T-helper 9 cell (primary cell): Measurements from ENCODE around the gene MAML3.

Experiments used
- DNase-seq: peaks from one replicate; pipeline ENCODE4 v3.0.0-alpha.2; 2020

Gene MAML3

GRCh38 chr4:140069066-140069465, 84.9 kb downstream of the MAML3 start:
- DNase-seq, result no peak

GRCh38 chr4:140068271-140068670, 85.7 kb downstream of the MAML3 start:
- no peak for DNase-seq

- DNase-seq, result no peak
These were observed 87.7 kb downstream of the MAML3 start for GRCh38 chr4:140066031-140066930.

GRCh38 chr4:140065393-140065792, 88.6 kb downstream of the MAML3 start:
- DNase-seq, result no peak

- DNase-seq, result no peak
These were observed 92.2 kb downstream of the MAML3 start for GRCh38 chr4:140061659-140062289.

- no peak for DNase-seq
These were observed 92.8 kb downstream of the MAML3 start for GRCh38 chr4:140061194-140061593.

- DNase-seq, result no peak
These were observed 94.8 kb downstream of the MAML3 start for GRCh38 chr4:140059159-140059558.

- DNase-seq, result no peak
These were observed 96.3 kb downstream of the MAML3 start for GRCh38 chr4:140057701-140058100.

- no peak for DNase-seq
These were observed 98.0 kb downstream of the MAML3 start for GRCh38 chr4:140056015-140056414.

GRCh38 chr4:140054861-140055260, 99.1 kb downstream of the MAML3 start:
- DNase-seq, result no peak

- DNase-seq, result no peak
These were observed 100.8 kb downstream of the MAML3 start for GRCh38 chr4:140053185-140053584.

- DNase-seq, result peak; percentile 2
These were observed 101.9 kb downstream of the MAML3 start for GRCh38 chr4:140052050-140052449.

GRCh38 chr4:140049849-140050637, 103.9 kb downstream of the MAML3 start:
- DNase-seq, result no peak

- DNase-seq, result peak; percentile 3
These were observed 104.7 kb downstream of the MAML3 start for GRCh38 chr4:140049024-140049848.

- no peak for DNase-seq
These were observed 105.5 kb downstream of the MAML3 start for GRCh38 chr4:140048419-140048995.

GRCh38 chr4:140047786-140048185, 106.2 kb downstream of the MAML3 start:
- DNase-seq, result no peak

GRCh38 chr4:140047017-140047640, 106.9 kb downstream of the MAML3 start:
- no peak for DNase-seq

- DNase-seq, result no peak
These were observed 107.4 kb downstream of the MAML3 start for GRCh38 chr4:140046543-140046942.

- DNase-seq, result no peak
These were observed 108.0 kb downstream of the MAML3 start for GRCh38 chr4:140046016-140046415.

GRCh38 chr4:140044337-140044902, 109.6 kb downstream of the MAML3 start:
- no peak for DNase-seq

- no peak for DNase-seq
These were observed 111.3 kb downstream of the MAML3 start for GRCh38 chr4:140042634-140043033.
